ENCODE measurements around the gene MEGF6.

MEGF6 gene

GRCh38 chr1:3609016-3609768, 2.1 kb downstream of the MEGF6 start:
- DNase-seq = no peak

DNA sequence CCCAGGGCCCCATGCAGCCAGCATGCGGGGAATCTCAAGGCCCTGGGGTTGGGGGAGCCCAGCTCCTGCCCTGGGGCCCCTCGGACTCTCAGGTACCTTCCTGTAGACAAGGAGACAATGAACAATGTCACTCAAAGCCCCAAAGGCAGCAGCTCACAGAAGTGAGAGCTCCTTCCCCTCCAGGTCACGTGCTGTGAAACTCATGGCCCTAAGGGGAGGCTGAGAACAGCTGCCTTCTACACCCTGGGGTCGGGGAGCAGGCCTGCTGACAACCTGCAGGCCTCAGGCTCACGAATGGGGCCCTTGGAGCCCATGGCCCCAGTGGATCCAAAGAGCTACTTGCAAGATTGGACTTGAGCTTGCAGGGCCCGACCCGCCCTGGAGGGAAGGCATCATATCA, 3.2 kb downstream of the MEGF6 start:
- DNase-seq = no peak

GRCh38 chr1:3607703-3608065, 3.6 kb downstream of the MEGF6 start:
- DNase-seq = peak in 1 of 58 donors; percentile 21

GRCh38 chr1:3606779-3607702, 4.3 kb downstream of the MEGF6 start:
- DNase-seq = no peak

- no peak for DNase-seq
Measured at GRCh38 chr1:3604997-3605823, 6.1 kb downstream of the MEGF6 start.

- no peak for DNase-seq
Measured at GRCh38 chr1:3604468-3604974, 6.8 kb downstream of the MEGF6 start.

DNA sequence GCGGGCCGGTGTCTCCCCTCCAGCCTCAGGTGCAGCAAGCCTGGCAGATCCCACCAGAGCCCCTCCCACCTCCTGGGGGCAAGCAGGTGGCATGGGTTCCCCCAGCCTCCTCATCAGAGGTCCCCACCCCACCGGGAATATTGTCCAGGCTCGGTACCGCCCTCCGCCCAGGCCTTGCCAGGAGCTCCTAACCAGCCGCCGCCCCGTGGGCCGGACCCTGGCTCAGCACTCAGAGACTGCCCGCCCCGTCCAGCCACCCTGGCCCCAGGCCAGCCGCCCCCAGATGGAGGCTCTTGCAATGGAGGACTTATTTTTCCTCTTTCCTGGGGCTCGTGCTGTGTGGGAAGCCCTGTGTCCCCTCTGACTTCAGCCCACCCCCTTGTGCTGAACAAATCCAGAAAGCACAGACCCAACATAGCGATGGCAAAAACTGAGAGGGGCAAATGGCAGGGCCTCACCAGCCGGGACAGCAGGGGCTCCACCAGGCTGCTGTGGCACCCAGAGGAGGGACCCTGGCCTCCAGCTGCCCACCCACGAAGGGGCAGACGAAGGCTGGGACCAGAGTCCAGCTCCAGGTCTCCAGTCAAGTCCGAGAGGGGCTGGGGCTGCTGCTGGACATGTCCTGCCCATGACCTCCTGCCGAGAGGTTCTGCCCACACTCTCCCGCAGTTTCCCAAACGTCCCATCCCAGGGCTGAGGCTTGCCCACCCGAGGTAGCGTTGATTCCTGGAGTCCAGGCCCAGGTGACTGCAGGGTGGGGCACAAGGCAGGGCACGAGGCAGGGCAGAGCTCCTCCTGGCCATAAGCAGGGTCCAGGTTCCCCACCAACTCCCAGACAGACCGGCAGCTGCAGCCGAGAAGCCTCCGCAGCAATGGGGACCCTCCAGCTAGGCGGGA, 7.5 kb downstream of the MEGF6 start:
- no peak for DNase-seq

GRCh38 chr1:3603156-3603555, 8.2 kb downstream of the MEGF6 start:
- no peak for DNase-seq

- no peak for DNase-seq
Measured at GRCh38 chr1:3602375-3602774, 8.9 kb downstream of the MEGF6 start.

GRCh38 chr1:3601743-3602142, 9.6 kb downstream of the MEGF6 start:
- no peak for DNase-seq

DNA sequence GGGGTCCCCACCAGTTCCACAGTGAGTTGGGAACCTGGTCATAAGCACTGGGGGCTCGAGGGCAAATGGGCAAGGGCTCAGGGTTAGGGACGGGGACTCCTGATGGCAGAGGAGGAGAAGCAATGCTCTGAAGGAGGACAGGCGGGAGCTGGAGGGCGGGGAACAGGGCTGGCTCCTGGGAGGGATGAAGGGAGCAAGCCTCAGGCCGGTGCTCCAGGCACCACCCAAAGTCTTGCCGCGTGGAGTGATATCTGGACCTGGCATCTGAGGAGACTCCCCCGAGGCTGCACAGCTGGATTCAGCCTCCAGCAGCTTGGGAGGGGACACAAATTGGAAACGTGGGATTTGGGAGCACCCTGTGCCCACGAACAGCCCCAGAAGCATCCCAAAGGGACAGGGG, 11.0 kb downstream of the MEGF6 start:
- DNase-seq = no peak

DNA sequence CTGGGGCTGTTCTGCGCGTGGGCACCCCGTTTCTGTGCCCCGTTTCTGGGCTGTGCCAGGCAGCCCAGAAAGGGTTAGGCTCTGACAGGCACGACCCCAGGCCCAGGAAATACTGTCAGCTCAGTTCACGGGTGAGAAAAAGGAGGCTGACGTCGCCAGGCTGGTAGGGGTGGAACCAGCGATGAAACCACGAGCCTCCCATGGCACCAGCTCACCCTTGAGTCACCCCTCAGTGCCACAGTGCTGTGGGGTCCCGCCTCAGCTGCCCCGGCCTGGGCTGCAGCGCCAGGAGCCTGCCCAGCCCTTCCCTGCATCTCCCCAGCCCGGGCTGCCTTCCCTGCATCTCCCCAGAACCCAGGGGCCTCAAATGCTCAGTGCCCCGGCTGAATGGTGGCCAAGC, 11.5 kb downstream of the MEGF6 start:
- DNase-seq = no peak

DNA sequence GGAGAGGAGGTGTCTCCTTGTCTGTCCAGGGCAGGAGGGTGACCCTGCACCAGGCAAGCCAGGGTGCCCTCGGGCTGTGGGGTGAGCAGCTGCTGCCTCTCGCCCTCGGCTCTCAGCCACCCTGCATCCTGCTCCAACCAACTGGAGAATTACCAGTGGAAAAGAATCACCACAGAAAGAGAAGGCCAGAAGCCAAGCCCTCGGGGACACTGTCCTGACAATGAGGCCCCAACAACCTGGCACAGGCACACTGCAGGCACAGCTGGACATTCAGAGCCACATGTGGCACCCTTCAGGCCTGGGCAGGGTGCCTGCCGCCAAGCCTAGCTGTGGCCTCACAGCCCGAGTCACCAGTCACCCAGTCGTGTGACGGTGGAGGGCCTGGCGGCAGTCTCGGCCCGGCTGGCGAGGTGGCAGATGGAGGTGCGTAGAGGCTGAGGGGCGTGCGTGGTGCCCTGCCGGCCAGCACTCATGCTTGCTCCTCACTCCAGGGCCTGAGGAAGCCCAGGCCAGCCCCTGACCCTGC, 12.0 kb downstream of the MEGF6 start:
- DNase-seq = peak in 12 of 58 donors; percentile 11 to 61 (median 30)

DNA sequence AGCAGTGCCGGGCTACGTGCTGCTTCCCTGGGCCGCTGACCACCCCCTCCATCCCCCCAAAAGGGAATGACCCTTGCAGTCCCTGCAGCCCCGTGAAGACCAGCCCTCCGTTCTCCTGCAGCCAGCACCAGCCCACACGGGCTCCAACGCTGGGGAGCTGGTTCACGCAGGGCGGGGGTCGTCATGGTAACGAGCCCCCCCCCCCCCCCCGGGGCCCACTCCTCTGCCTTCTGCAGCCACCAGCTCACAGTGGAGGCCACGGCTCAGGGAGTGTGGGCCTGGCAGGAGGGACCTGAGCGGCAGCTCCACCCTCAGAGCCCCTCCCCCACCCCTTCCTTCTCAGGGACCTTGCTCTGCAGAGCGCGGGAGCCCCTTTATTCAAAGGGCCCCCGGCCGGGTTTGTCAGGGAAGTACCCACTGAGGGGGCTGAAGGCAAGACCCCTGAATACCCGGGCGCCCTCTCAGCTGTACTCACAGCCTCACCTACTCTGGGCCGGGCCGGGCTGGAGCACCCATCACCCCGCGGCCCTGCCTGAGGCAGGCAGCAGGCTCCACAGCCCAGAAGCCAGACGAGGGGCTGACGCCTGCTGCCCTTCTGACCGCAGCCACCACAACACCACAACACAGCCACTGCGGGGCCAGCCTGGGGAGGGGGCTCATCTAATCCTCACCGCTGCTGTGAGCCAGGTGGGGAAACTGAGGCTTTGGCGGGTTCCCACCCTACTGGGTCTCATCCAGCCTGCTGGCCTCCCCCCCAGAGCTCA, 12.6 kb downstream of the MEGF6 start:
- no peak for DNase-seq

DNA sequence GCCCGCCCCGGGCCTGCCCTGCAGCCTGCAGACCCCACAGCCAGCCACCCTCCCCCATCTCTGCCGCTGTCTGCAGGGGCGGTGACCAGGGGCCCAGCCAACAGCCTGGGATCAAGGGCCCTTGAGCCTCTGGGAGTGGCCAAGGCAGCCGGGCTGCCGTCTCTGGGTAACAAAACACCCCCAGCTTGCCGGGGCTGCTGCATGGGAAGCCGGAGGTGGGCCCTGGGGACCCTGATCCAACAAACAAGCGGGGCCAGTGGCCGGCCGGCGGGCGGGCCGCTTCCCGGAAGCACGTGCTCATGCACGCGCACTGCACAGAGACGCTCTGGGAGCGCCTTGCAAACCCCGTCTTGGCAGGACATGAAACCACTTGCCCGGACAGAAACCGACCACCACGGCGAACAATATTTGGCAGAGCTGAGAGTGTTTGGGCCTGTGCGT, 13.2 kb downstream of the MEGF6 start:
- DNase-seq = peak in 4 of 58 donors; percentile 8 to 16 (median 14)

DNA sequence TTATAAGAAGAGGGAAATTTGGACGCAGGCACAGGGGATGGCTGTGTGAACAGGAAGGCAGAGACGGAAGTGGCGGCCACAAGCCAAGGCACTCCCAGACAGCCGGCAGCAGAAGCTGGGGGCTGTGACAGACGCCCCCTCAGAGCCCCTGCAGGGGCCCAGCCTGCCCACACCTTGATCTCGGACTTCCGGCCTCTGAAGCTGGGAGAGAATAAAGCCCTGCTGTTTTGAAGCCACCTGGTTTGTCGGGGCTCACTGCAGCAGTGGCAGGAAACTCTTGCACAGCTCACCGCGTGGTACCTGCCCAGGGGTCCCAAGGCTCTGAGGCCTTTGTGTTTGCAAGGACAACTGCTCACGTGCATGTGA, 13.7 kb downstream of the MEGF6 start:
- DNase-seq = no peak

GRCh38 chr1:3596663-3597598, 14.4 kb downstream of the MEGF6 start:
- no peak for DNase-seq

DNA sequence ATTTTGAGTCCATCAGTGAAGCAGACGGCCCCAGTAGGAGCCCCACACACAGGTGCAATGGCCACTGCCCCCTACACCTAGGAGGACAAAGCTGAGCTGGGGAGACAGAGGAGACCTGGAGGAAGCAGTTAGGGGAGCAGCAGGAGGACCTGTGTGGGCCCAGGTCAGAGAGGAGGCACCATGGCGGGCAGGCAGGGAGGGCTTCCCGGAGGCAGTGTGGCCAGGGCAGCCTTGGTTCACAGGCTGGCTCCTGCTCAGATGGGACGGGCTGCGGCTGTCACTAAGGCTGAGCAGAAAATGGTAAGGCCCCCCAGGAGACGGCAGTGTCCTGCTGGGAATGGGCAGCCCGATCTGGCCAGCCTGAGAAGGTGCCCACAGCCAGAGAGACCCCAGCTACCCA, 15.4 kb downstream of the MEGF6 start:
- DNase-seq = no peak
